Esophagus (tissue), 2 donors: ENCODE measurements around the gene GABRB2. TPM values are rescaled to one million over a fixed set of nuclear protein-coding genes. Genes with fewer than 3 reads are reported as not detected.

Source experiments
- H3K27ac ChIP-seq, 2 donors: one replicate each; pipeline ENCODE4 v1.5.1; 2013; ENCODE audit warnings: low read depth in 2 of 2, mild to moderate bottlenecking in 2 of 2, inconsistent platforms in 1 of 2, low read length in 1 of 2, moderate library complexity in 1 of 2
- H3K27me3 ChIP-seq, 2 donors: one replicate each; pipeline ENCODE4 v1.6.1; 2013; ENCODE audit warnings: low read length in 2 of 2, control low read depth in 1 of 2, mild to moderate bottlenecking in 1 of 2; ENCODE audit not compliant: insufficient read depth in 2 of 2, control insufficient read depth in 1 of 2
- H3K36me3 ChIP-seq, 2 donors: one replicate each; pipeline ENCODE4 v1.6.1; 2013; ENCODE audit warnings: low read length in 1 of 2; ENCODE audit not compliant: control insufficient read depth in 2 of 2, insufficient read depth in 2 of 2
- H3K4me1 ChIP-seq, 2 donors: one replicate each; pipeline ENCODE4 v1.6.1; 2013; ENCODE audit warnings: low read length in 1 of 2; ENCODE audit not compliant: control insufficient read depth in 2 of 2, insufficient read depth in 2 of 2
- H3K4me3 ChIP-seq, 2 donors: one replicate each; pipeline ENCODE4 v1.5.1; 2013; ENCODE audit warnings: low read length in 2 of 2, mild to moderate bottlenecking in 2 of 2, low read depth in 1 of 2, moderate library complexity in 1 of 2
- H3K9me3 ChIP-seq, 2 donors: one replicate each; pipeline ENCODE4 v1.6.1; 2013; ENCODE audit warnings: mild to moderate bottlenecking in 2 of 2, low read depth in 1 of 2, low read length in 1 of 2, moderate library complexity in 1 of 2; ENCODE audit not compliant: control insufficient read depth in 2 of 2, insufficient read depth in 1 of 2
- WGBS, 2 donors: extraction: QIAGEN DNeasy Blood & Tissue Kit; methylation state at CpG; one replicate each; pipeline ENCODE4 v1.1.7; 2013; 5-methylcytosine and 5-hydroxymethylcytosine counted together
- polyA plus RNA-seq, 2 donors: library from polyadenylated mRNA; stranded (reverse); fragments of 200-250 nt; gene quantifications; one replicate each; pipeline ENCODE4 v1.2.3, GENCODE V29; 2013
- donor health status: healthy with polysubstance abuse.
- donor health status: Bipolar disorder and iron deficiency.

Gene GABRB2
- under 1 TPM; 0.02 to 0.08 TPM for polyA plus RNA-seq

- 1 to 2% methylated on average over 31 of the region's 31 CpGs for WGBS, 2 donors
- no peak within 1 kb of the TSS for H3K27ac ChIP-seq
- H3K36me3 ChIP-seq = no peaks in the 10 kb centered on the region
- peak within 1 kb of the TSS; percentile 32 to 56 for H3K4me3 ChIP-seq
- no peaks in the 10 kb centered on the region for H3K9me3 ChIP-seq
- peaks cover 0 to 16% of the 10 kb centered on the region in 2 donors for H3K27me3 ChIP-seq
- peaks cover 5 to 11% of the 10 kb centered on the region in 2 donors for H3K4me1 ChIP-seq
Measured at GRCh38 chr5:161546470-161547301, at the start of gene GABRB2. TSS of gene GABRB2 (minus strand) at chr5:161546725. CDS start at chr5:161546643, 82 bp downstream.

- no peak overlapping the region for H3K27ac ChIP-seq
- H3K4me3 ChIP-seq = no peak overlapping the region
- 0 to 5% methylated on average over 1 of the region's 1 CpG for WGBS, 2 donors
- H3K9me3 ChIP-seq = no peaks in the 10 kb centered on the region
- H3K27me3 ChIP-seq = no peaks in the 10 kb centered on the region
- no peaks in the 10 kb centered on the region for H3K4me1 ChIP-seq
- H3K36me3 ChIP-seq = no peaks in the 10 kb centered on the region
Measured at GRCh38 chr5:161585798-161586197, 39.3 kb upstream of the GABRB2 start.

GRCh38 chr5:161580621-161581020, 34.1 kb upstream of the GABRB2 start:
- Histone ChIP-seq H3K4me1 (no peaks in the 10 kb centered on the region), H3K9me3 (no peaks in the 10 kb centered on the region), H3K36me3 (no peaks in the 10 kb centered on the region), H3K4me3 (no peak overlapping the region), H3K27ac (no peak overlapping the region), H3K27me3 (no peaks in the 10 kb centered on the region)
- 88 to 91% methylated on average over 5 of the region's 5 CpGs for WGBS, 2 donors

GRCh38 chr5:161572914-161573313, 26.4 kb upstream of the GABRB2 start:
- H3K4me1 ChIP-seq = no peaks in the 10 kb centered on the region
- H3K36me3 ChIP-seq = no peaks in the 10 kb centered on the region
- WGBS, 2 donors = 77 to 79% methylated on average over 3 of the region's 3 CpGs

GRCh38 chr5:161566081-161566480, 19.6 kb upstream of the GABRB2 start:
- no peaks in the 10 kb centered on the region for H3K36me3 ChIP-seq
- no peak overlapping the region for H3K4me3 ChIP-seq
- 76 to 79% methylated on average over 2 of the region's 2 CpGs for WGBS, 2 donors
- no peaks in the 10 kb centered on the region for H3K27me3 ChIP-seq
- no peaks in the 10 kb centered on the region for H3K4me1 ChIP-seq
- no peaks in the 10 kb centered on the region for H3K9me3 ChIP-seq
- H3K27ac ChIP-seq = no peak overlapping the region

More at GRCh38 chr5:161572914-161573313, 26.4 kb upstream of the GABRB2 start:
- Histone ChIP-seq H3K4me3 (no peak overlapping the region), H3K27ac (no peak overlapping the region), H3K27me3 (no peaks in the 10 kb centered on the region), H3K9me3 (no peaks in the 10 kb centered on the region)

- Histone ChIP-seq H3K36me3 (no peaks in the 10 kb centered on the region), H3K4me1 (no peaks in the 10 kb centered on the region), H3K4me3 (no peak overlapping the region), H3K27me3 (no peaks in the 10 kb centered on the region), H3K9me3 (no peaks in the 10 kb centered on the region), H3K27ac (no peak overlapping the region)
- WGBS, 2 donors = 29 to 58% methylated on average over 2 of the region's 2 CpGs
Measured at GRCh38 chr5:161562446-161562845, 15.9 kb upstream of the GABRB2 start.

GRCh38 chr5:161549106-161549505, 2.6 kb upstream of the GABRB2 start:
- Histone ChIP-seq H3K27me3 (peaks cover 0 to 13% of the 10 kb centered on the region in 2 donors), H3K36me3 (no peaks in the 10 kb centered on the region), H3K9me3 (no peaks in the 10 kb centered on the region), H3K4me3 (peak overlapping the region in 1 of 2 donors; percentile 56), H3K27ac (no peak overlapping the region), H3K4me1 (peaks cover 5 to 11% of the 10 kb centered on the region in 2 donors)
- WGBS, 2 donors = 4 to 5% methylated on average over 15 of the region's 15 CpGs

- peak overlapping the region in 1 of 2 donors; percentile 56 for H3K4me3 ChIP-seq
- H3K27me3 ChIP-seq = peaks cover 0 to 13% of the 10 kb centered on the region in 2 donors
- no peaks in the 10 kb centered on the region for H3K36me3 ChIP-seq
- 2 to 5% methylated on average over 30 to 32 of the region's 32 CpGs for WGBS, 2 donors
- no peaks in the 10 kb centered on the region for H3K9me3 ChIP-seq
- H3K4me1 ChIP-seq = peaks cover 5 to 11% of the 10 kb centered on the region in 2 donors
- H3K27ac ChIP-seq = no peak overlapping the region
Measured at GRCh38 chr5:161548487-161549094, 2.1 kb upstream of the GABRB2 start.

- no peak overlapping the region for H3K27ac ChIP-seq
- H3K36me3 ChIP-seq = no peaks in the 10 kb centered on the region
- peak overlapping the region; percentile 32 to 56 for H3K4me3 ChIP-seq
- 1 to 2% methylated on average over 49 to 64 of the region's 64 CpGs for WGBS, 2 donors
- H3K27me3 ChIP-seq = peaks cover 0 to 13% of the 10 kb centered on the region in 2 donors
- peaks cover 5 to 11% of the 10 kb centered on the region in 2 donors for H3K4me1 ChIP-seq
- no peaks in the 10 kb centered on the region for H3K9me3 ChIP-seq
Measured at GRCh38 chr5:161547738-161548486, 1.4 kb upstream of the GABRB2 start.
